ENCODE results near the gene TPRA1. TPM values are rescaled to one million over a fixed set of nuclear protein-coding genes. Genes with fewer than 3 reads are reported as not detected.
"Not testable (repeated sequence)": the region's sequence is repeated elsewhere in the genome, so short reads cannot be mapped to it uniquely, and the experiment has no call there.

The TPRA1 gene
- total RNA-seq, 1 experiment from 2014 or later: 72.7 TPM

DNA sequence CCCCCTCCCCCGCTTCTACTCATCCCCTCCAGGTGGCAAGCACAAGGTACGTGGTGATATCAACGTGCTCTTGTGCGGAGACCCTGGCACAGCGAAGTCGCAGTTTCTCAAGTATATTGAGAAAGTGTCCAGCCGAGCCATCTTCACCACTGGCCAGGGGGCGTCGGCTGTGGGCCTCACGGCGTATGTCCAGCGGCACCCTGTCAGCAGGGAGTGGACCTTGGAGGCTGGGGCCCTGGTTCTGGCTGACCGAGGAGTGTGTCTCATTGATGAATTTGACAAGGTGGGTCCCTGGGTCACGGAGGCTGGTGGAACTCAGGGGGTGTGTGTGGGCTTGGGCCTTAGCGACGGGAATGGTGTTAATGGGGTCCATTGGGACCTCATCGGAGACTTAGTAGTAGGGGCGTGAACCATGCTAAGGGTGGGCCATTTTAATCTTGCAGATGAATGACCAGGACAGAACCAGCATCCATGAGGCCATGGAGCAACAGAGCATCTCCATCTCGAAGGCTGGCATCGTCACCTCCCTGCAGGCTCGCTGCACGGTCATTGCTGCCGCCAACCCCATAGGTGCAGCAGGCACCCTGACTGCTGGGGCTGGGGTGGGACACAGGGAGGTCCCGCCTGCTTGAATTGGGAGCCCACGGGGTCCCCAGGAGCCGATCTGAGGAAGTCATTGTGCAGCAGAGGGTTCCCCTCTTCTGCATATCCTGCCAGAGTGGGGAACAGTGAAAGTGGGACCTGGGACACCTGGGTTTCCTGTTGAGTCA is 26.5 kb upstream of the TPRA1 start:
- no peak for DNase-seq (ENCODE audit: low read depth)

DNA sequence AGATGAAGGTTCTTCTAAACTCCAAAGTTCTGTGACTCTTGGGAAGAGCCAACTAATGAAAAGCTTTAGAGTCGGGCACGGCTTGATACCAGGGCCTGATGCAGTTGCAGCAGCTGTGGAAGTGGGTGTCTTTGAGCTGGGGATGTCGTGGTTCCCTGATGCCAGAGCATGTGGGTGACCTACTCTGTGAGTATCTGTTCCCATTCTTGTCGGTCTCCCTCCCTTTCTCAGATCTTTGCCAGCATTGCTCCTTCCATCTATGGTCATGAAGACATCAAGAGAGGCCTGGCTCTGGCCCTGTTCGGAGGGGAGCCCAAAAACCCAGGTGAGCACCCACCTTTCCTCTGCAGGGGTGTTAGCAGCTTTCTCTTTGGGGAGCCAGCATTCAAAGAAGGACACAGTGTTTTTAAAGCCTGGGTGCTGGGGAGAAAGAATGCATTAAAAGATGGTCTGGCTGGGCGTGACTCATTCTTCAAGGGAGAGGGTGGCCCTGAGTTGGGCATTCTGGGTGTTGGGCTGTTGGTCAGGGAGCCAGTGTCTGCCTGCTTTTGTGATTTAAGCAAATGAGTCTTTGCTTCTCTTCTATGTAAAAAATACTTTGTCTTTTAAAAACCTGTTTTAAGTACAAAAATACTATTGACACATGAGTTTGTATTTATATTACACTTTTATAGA is 25.2 kb upstream of the TPRA1 start:
- no peak for DNase-seq (ENCODE audit: low read depth)

DNA sequence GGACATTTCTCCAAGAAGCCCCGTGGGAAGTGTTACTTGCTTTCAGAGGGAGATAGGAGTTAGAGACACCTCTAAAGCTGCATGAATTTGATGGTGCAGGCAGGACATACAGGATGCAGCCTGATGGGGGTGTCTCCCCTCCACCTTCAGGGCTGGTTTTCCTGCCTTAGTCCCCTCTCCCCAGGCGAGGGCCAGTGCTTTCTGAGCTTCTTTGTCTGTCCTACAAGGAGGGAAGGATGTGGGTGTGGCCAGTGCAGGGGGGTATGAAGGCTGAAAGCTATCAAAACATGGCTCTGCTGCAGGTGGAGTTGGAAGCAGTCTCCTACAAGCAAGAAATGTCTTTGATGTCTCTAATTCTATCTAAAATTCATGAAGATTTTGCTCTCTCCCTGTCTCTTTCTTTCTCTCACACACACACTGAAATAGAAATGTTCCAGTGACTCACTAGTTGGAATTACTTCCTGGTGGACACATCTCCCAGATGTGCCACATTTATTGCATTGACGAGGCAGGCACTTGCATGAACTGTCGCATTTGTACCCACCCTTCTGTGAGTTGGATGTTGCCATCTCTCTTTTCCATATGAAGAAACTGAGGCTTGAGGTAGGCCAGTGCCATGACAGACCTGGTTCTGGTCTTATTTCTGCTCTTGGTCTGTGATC is 24.5 kb upstream of the TPRA1 start:
- DNase-seq (ENCODE audit: low read depth): peak; percentile 30

DNA sequence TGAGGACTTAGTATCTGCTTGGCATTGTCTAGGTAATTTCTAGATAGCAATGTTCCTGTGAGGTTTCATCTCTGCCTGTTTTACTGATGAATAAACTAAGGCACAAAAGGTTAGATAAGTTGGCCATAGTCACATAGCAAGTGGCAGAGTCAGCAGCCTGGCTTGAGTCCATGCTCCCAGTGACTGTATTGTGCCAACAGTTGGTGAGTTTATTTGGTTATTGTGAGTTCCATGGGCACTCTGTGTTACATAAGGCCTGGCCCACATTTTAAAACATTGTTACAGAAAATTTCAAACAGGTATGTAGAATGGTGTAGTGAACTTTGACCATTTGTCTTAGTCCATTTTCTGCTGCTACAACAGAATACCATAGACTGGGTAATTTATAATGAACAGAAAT is 22.9 kb upstream of the TPRA1 start:
- DNase-seq (ENCODE audit: low read depth): no peak

DNA sequence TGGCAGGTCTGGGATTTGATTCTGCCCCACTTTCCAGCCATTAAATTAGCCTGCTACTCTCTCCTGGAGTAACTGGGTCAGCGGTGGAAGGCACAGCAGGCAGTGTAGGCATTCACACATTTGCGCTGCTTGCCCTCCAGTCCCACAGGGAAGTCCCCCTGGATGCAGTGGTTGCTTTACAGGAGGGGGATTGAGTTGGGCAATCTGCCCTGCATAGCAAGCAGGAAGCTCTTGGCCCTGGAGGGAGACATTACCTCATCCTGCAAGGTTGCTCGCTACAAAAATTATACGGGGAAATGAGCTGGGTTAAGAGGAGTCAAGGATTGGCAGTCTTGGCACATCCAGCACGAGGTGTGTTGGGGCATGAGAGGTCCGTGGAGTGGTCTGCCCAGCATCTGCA is 22.4 kb upstream of the TPRA1 start:
- no peak for DNase-seq (ENCODE audit: low read depth)

DNA sequence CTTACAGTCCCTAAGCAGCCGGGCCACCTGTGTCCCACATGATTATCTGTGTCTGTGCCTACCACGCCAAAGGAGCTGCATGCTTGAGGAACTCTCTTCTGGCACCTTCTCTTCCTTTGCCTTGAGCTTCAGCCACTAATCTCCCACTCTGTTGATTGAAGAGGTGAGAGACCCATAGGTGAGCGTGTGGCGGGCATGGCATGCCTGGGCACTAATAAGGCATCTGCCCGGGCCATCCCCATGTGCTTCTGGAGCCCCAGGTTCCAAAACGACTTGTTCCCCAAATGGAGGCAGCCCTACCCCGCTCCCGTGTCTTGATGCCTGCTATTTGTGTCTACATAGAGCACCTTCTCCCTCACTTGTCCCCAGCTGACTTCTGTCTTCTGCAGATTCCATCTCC is 20.7 kb upstream of the TPRA1 start:
- no peak for DNase-seq (ENCODE audit: low read depth)

DNA sequence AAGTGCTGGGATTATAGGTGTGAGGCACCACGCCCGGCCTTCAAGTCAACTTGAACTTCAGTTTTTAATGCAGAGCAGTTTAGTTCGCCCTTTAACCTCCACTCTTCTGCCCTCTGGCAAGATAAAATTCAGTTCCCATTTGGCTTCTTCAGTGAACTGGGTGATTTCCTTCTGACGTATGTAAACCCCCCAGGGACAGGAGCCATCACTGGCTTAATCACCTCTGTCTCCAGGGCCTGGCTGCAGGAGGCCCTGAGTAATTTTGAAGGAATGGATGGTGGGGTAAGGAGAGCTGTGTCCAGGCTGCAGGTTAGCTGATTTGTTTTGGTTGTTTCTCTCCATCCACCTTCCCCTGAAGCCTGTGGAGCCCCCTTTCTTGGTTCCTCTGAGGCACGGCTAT is 19.6 kb upstream of the TPRA1 start:
- no peak for DNase-seq (ENCODE audit: low read depth)

DNA sequence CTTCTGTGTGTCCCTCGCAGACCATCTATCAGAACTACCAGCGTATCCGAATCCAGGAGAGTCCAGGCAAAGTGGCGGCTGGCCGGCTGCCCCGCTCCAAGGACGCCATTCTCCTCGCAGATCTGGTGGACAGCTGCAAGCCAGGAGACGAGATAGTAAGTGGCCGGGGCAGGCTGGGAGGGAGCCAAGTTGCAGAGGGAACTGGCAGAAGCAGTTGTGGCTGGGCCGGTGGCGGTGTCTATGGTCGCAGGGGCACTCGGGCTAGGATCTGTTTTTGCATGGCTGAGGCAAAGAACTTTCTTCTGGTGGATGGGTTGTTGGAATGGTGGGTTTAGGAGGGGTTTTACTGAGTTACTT is 17.8 kb upstream of the TPRA1 start:
- DNase-seq (ENCODE audit: low read depth): no peak

DNA sequence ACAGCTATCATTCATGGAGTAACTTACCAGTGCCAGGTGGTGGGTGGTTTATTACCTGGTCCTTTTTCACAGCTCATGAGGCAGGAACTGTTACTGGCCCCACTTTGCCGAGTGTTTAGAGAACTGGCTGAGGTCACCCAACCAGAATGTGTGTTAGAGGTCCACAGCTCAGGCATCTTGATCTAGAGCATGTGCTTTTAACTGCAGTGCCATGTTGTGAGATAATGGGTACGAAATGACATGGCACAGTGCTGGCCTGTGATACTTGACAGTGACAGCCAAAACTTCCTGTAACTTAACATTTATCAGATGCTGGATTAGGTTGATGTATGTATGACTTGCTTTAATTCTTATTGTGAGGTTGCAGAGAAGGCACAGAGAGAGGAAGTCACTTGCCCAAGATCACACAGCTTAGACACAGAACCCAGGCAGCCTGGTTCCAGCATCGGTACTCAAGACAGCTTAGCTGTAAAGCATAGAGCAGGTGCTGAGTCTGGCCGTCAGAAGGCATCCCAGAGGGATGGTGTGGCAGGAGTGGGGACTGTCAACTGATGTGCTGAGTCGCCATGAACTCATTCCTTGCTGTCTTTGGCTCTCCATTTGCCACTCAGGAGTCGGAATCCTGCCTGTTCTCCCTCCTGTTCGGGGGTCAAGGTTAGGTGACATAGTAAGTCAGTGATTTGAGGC is 17.3 kb upstream of the TPRA1 start:
- DNase-seq (ENCODE audit: low read depth): no peak

DNA sequence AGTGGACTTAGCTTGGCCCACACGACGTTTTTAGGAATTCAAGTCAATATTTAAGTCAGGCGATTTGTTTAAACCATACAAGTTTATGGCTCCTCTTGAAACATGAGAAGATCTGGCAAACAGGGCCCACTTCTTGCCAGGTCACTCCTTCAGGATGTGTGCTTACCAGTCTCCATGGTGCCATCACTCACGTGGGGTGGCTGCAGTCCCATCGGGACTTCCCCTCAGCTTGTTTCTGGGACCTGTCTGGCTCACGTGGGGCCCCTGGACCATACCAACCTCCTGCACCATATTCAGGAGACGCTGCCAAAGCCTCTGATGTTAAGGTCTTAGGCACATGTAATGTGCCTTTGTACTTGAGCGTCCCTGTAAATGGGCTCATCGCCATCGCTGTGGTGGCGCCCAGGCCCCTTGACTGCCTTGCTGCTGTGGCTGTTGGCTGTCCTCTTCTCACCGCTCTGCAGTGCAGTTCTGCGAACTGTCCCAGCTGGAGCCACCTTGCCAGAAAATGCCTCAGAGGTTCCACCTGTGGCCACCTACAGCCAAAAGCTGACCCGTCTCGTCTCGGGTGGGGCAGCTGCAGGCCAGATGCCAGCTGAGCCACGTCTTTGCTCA is 16.6 kb upstream of the TPRA1 start:
- DNase-seq (ENCODE audit: low read depth): no peak

DNA sequence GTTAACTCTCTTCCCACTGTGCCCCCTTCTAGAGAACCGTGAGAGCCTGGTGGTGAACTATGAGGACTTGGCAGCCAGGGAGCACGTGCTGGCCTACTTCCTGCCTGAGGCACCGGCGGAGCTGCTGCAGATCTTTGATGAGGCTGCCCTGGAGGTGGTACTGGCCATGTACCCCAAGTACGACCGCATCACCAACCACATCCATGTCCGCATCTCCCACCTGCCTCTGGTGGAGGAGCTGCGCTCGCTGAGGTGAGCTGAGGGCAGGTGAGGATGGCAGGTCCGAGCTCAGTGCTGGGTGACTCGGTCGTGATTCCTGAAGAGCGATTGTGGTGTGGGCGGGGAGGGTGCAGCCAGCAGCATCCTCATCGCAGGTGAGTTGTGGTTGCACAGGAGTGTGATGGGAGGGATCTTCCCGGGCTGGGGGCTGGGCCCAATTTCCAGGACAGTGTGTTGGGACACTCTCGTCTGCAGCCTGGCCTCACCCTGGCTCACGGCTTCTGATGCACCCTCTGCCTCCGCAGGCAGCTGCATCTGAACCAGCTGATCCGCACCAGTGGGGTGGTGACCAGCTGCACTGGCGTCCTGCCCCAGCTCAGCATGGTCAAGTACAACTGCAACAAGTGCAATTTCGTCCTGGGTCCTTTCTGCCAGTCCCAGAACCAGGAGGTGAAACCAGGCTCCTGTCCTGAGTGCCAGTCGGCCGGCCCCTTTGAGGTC is 15.7 kb upstream of the TPRA1 start:
- no peak for DNase-seq (ENCODE audit: low read depth)

DNA sequence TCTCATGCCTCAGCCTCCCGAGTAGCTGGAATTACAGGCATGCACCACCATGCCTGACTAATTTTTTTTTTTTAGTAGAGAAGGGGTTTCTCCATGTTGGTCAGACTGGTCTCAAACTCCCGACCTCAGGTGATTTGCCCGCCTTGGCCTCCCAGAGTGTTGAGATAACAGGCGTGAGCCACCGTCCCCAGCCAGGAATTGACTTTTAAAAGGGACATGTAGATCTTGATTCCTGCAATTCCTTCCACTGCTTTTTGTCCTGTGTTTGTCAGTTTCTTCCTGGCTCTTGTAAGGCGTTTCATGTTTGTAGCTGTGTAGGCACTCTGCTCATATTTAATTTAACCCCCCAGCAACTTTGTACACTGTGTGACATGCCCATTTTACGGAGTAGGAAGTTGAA is 15.0 kb upstream of the TPRA1 start:
- not testable (repeated sequence) for DNase-seq (ENCODE audit: low read depth)

DNA sequence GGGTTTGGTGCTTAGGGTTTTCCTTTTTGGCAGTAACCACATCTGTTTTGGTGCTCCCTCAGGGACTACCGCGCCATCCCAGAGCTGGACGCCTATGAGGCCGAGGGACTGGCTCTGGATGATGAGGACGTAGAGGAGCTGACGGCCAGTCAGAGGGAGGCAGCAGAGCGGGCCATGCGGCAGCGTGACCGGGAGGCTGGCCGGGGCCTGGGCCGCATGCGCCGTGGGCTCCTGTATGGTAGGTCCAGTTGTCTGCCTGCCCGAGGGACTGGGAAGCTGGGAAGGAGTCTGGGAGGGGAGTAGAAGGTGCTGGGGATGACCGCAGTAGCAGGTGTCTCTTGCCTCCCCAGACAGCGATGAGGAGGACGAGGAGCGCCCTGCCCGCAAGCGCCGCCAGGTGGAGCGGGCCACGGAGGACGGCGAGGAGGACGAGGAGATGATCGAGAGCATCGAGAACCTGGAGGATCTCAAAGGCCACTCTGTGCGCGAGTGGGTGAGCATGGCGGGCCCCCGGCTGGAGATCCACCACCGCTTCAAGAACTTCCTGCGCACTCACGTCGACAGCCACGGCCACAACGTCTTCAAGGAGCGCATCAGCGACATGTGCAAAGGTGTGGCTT is 14.1 kb upstream of the TPRA1 start:
- DNase-seq (ENCODE audit: low read depth): no peak

DNA sequence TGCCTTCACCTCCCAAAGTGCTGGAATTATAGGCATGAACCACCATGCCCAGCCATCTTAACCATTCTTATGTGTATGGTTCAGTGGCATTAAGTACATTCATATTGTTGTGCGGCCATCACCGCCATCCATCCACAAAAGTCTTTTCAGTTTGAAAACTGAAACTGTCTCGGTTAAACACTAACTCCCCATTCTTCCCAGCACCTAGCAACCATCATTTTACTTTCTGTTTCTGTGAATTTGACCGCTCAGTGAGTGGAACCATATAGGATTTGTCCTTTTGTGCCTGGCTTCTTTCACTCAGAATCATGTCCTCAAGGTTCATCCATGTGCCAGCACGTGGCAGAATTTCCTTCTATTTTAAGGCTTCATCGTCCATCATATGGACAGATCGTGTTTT is 13.5 kb upstream of the TPRA1 start:
- DNase-seq (ENCODE audit: low read depth): no peak

DNA sequence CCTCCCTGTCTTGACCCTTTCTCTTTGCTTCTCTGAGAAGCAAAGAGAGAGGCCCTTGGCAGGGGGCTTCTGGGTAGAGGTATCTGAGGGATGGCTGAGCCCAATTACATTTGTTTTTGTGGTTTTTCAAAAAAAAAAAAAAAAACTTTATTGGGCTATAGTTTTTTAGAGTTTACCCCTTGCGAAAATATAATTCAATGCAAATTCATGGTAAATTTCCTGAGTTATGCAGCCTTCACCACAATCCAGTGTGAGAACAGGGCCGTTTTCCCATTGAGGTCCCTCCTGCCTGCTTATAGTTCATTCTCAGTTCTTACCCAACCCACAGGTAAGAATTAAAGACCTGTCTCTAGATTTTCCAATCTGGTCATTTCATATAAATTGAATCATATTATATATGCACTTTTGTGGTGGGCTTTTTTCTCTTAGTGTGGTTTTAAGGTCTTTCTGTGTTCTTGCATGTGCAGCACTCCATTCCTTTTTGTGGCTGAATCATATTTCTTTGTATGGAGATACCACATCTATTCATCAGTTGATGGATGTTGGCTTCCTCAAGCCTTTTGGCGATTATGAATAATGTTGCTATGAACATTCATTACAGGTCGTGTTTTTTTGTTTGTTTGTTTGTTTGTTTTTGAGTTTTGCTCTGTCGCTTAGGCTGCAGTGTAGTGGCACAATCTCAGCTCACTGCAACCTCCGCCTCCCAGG is 10.4 kb upstream of the TPRA1 start:
- DNase-seq (ENCODE audit: low read depth): no peak

DNA sequence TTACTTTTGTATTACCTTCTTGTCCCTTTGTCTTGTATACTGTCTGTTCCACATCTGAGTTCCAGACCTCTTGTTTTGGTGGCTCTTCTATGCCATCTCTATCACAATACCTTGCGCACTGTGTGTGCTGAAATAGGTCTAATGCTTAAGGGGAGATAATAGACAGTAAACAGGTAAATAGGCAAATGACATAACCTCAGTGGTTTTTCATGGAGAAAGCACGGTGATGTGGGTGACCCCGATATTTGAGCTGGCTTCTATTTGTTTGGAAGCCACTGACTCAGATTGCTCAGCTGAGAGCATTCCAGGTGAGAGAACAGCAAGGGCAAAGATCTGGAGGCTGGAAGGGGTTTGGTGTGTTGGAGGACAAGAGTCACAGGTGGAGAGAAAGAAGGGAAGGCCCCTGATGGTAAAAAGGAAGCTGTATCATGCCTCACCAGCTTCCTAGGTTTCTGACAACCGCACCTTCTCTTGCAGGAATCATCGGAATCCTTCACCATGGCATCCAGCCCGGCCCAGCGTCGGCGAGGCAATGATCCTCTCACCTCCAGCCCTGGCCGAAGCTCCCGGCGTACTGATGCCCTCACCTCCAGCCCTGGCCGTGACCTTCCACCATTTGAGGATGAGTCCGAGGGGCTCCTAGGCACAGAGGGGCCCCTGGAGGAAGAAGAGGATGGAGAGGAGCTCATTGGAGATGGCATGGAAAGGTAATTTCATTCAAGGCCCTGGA is 8.5 kb upstream of the TPRA1 start:
- DNase-seq (ENCODE audit: low read depth): no peak

DNA sequence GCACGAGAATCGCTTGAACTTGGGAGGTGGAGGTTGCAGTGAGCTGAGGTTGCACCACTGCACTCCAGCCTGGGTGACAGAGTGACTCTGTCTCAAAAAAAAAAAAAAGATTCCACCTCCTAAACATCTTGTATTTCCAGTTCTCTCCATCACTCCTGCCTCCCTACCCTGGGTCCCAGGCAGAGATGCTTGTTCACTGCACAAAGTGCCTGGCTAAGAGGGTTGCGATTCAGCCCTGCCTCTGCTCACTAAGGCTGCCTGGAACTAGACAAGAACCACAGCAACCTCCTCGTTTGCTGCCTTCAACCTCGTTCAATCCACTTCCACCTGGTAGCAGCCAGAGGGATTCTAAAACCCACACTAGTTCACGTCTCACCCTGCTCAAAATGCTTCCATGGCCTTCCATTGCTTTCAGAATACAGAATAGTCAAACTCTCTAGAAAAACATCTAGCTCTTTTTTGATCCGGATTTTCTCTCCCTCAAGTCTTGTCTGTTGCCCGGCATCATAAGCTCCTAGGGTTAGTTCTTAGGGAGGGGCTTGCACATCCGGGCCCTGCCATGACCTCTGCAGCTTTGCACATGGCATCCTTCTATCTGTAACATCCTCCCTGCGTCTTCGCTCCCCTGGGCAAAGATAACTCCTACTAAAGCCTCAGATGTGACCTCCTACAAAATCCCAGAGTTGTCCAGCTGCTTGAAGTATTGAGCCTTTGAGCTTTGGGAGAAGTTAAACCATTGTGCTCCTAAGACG is 6.7 kb upstream of the TPRA1 start:
- no peak for DNase-seq (ENCODE audit: low read depth)

DNA sequence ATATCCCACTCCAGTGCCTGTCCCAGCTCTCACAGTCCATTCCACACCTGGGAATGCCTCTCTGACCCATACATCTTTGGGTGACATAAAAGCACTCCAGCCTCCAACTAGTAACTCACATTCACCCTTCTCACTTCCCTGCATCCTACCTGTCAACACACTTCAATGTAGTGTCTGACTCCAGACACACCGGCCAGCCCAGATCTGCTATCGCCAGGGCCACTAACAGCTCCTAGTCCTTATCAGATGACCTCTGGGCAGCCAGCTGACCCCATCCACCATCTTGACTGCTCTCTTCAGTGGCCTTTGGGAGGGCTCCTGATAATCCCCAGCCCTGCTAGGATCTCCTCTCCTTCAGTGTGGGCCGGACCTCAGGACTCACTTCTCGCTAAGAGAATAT is 4.8 kb upstream of the TPRA1 start:
- DNase-seq (ENCODE audit: low read depth): no peak

DNA sequence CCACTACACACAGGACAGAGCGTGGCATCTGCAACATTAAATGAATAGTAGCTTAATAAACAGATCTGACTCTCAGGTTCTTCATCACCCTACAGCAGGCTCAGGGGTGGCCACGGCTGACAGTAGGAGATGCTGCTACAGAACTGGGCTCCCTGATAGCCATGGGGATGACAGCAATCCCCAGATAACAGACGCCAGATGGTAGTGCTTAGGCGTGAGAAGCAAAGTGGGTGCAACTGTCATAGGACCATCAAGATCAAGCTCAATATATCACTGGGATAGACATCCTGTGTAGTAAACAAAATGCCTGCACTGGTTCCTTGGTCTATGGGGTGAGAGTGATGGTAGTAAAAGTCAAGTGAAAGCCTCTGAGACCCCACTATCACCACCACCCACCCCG is 2.6 kb upstream of the TPRA1 start:
- no peak for DNase-seq (ENCODE audit: low read depth)

Measured in HT1080 (cell line).